Hepatocyte (in vitro differentiated cells): ENCODE measurements around the gene GPC3. TPM values are rescaled to one million over a fixed set of nuclear protein-coding genes. Genes with fewer than 3 reads are reported as not detected.

Experiments used
- DNase-seq: peaks from one replicate; pipeline ENCODE4 v3.0.0-alpha.2; 2016; ENCODE audit warnings: low spot score
- H2AFZ ChIP-seq: fragments of 200-600 bp; sonication (generic); 2 replicates; pipeline ENCODE4 v1.6.0; 2016; ENCODE audit warnings: antibody characterized with exemption, mild to moderate bottlenecking
- H3K27ac ChIP-seq: fragments of 200-600 bp; sonication (generic); 2 replicates; pipeline ENCODE4 v1.5.1; 2016; ENCODE audit warnings: mild to moderate bottlenecking
- H3K27me3 ChIP-seq: fragments of 200-600 bp; sonication (generic); 2 replicates; pipeline ENCODE4 v1.6.1; 2016
- H3K36me3 ChIP-seq: fragments of 200-600 bp; sonication (generic); replicated peaks from 2 replicates; pipeline ENCODE4 v1.5.1; 2016; ENCODE audit warnings: low read depth; ENCODE audit not compliant: insufficient read depth
- H3K4me1 ChIP-seq: fragments of 200-600 bp; sonication (generic); 2 replicates; pipeline ENCODE4 v1.5.1; 2016; ENCODE audit warnings: mild to moderate bottlenecking, moderate library complexity; ENCODE audit not compliant: insufficient read depth
- H3K4me2 ChIP-seq: fragments of 200-600 bp; sonication (generic); 2 replicates; pipeline ENCODE4 v1.6.0; 2016
- H3K4me3 ChIP-seq: fragments of 200-600 bp; sonication (generic); 2 replicates; pipeline ENCODE4 v1.5.1; 2016; ENCODE audit warnings: mild to moderate bottlenecking
- H3K79me2 ChIP-seq: fragments of 200-600 bp; sonication (generic); 2 replicates; pipeline ENCODE4 v1.6.0; 2017; ENCODE audit warnings: mild to moderate bottlenecking
- H3K9me2 ChIP-seq: fragments of 200-600 bp; sonication (generic); replicated peaks from 2 replicates; pipeline ENCODE4 v1.6.0; 2017; ENCODE audit warnings: mild to moderate bottlenecking; ENCODE audit not compliant: insufficient read depth
- H3K9me3 ChIP-seq: fragments of 200-600 bp; sonication (generic); 2 replicates; pipeline ENCODE4 v1.5.1; 2016; ENCODE audit warnings: low read depth, mild to moderate bottlenecking
- H4K20me1 ChIP-seq: fragments of 200-600 bp; sonication (generic); 2 replicates; pipeline ENCODE4 v1.6.0; 2016; ENCODE audit warnings: mild to moderate bottlenecking; ENCODE audit not compliant: insufficient read depth, poor library complexity, severe bottlenecking
- CTCF ChIP-seq: fragments of 200-600 bp; sonication (generic); IDR thresholded peaks from 2 replicates; pipeline ENCODE4 v1.5.1; 2016; ENCODE audit warnings: antibody characterized with exemption, mild to moderate bottlenecking; ENCODE audit not compliant: poor library complexity
- EZH2 ChIP-seq: fragments of 200-600 bp; sonication (generic); IDR thresholded peaks from 2 replicates; pipeline ENCODE4 v1.6.1; 2016; ENCODE audit warnings: antibody characterized with exemption, mild to moderate bottlenecking, borderline replicate concordance
- EZH2phosphoT487 ChIP-seq: fragments of 200-600 bp; sonication (generic); IDR thresholded peaks from one replicate; pipeline ENCODE4 v1.6.1; 2018; ENCODE audit warnings: antibody characterized with exemption, mild to moderate bottlenecking, low read depth, moderate library complexity; ENCODE audit not compliant: unreplicated experiment, severe bottlenecking
- WGBS: methylation state at CpG from one replicate; pipeline ENCODE4 v1.1.6; 2016; ENCODE audit warnings: low lambda C conversion rate; ENCODE audit errors: missing lambda C conversion rate; 5-methylcytosine and 5-hydroxymethylcytosine counted together
- polyA plus RNA-seq: library from polyadenylated mRNA; unstranded; fragments of >200 nt; fragmentation: Nextera tagmentation; extraction: Ambion mirVana; gene quantifications from 2 replicates; pipeline ENCODE4 v1.2.1, GENCODE V29; 2016
- total RNA-seq: library from RNA; depleted of rRNA; stranded (reverse); fragments of >200 nt; gene quantifications from 2 replicates; pipeline ENCODE4 v1.2.3, GENCODE V29; 2014

Gene GPC3
- total and polyA plus RNA-seq, 2 experiments from 2014 or later: 789 to 860 TPM

GRCh38 chrX:133961046-133961445 lies 24.3 kb downstream of the GPC3 start:
- H3K36me3 ChIP-seq: no peaks in the 10 kb centered on the region
- H3K9me2 ChIP-seq: no peaks in the 10 kb centered on the region
- TF ChIP-seq EZH2phosphoT487 (no peak), CTCF (no peak), EZH2 (no peak)
- H3K27ac ChIP-seq: no peak overlapping the region
- no peak overlapping the region for H2AFZ ChIP-seq
- H3K4me1 ChIP-seq: no peaks in the 10 kb centered on the region
- WGBS: 72% methylated on average over 6 of the region's 6 CpGs
- no peak overlapping the region for H3K4me2 ChIP-seq
- no peaks in the 10 kb centered on the region for H3K27me3 ChIP-seq
- no peak for DNase-seq
- no peaks in the 10 kb centered on the region for H3K79me2 ChIP-seq
- no peak overlapping the region for H3K4me3 ChIP-seq
- no peaks in the 10 kb centered on the region for H3K9me3 ChIP-seq
- no peaks in the 10 kb centered on the region for H4K20me1 ChIP-seq

GRCh38 chrX:133959972-133960371 lies 25.4 kb downstream of the GPC3 start:
- Histone ChIP-seq H2AFZ (no peak overlapping the region), H3K9me3 (no peaks in the 10 kb centered on the region), H3K4me2 (no peak overlapping the region), H3K27ac (no peak overlapping the region), H3K79me2 (no peaks in the 10 kb centered on the region), H3K27me3 (no peaks in the 10 kb centered on the region), H3K4me1 (no peaks in the 10 kb centered on the region), H3K9me2 (no peaks in the 10 kb centered on the region), H4K20me1 (no peaks in the 10 kb centered on the region), H3K4me3 (no peak overlapping the region), H3K36me3 (no peaks in the 10 kb centered on the region)
- DNase-seq: no peak
- WGBS: 64% methylated on average over 2 of the region's 2 CpGs
- TF ChIP-seq CTCF (no peak), EZH2 (no peak), EZH2phosphoT487 (no peak)

- TF ChIP-seq EZH2phosphoT487: no peak
- no peak for TF ChIP-seq EZH2
- TF ChIP-seq CTCF: no peak
- H2AFZ ChIP-seq: no peak overlapping the region
- no peaks in the 10 kb centered on the region for H3K79me2 ChIP-seq
- H3K9me3 ChIP-seq: no peaks in the 10 kb centered on the region
- no peaks in the 10 kb centered on the region for H3K27me3 ChIP-seq
- WGBS: 78% methylated on average over 2 of the region's 2 CpGs
- H4K20me1 ChIP-seq: no peaks in the 10 kb centered on the region
- no peak overlapping the region for H3K27ac ChIP-seq
- no peak overlapping the region for H3K4me3 ChIP-seq
- DNase-seq: no peak
- no peaks in the 10 kb centered on the region for H3K4me1 ChIP-seq
- no peaks in the 10 kb centered on the region for H3K9me2 ChIP-seq
- H3K4me2 ChIP-seq: no peak overlapping the region
- H3K36me3 ChIP-seq: no peaks in the 10 kb centered on the region
Measured at GRCh38 chrX:133958997-133959688, 26.3 kb downstream of the GPC3 start.
